Psoas muscle (tissue), 8 donors: ENCODE data around the gene IRAK1. TPM values are rescaled to one million over a fixed set of nuclear protein-coding genes. Genes with fewer than 3 reads are reported as not detected.

Source experiments
- ATAC-seq, 4 donors: fragments of 200-7000 bp; cut with Tn5 transposase; one replicate each; pipeline ENCODE4 v1.9.1; 2020; ENCODE audit warnings: moderate library complexity in 3 of 4, mild to moderate bottlenecking in 2 of 4
- DNase-seq, 2 donors: peaks; one replicate each; pipeline ENCODE4 v3.0.0-alpha.2; 2020
- H3K27ac ChIP-seq: fragments of 200-600 bp; one replicate; pipeline ENCODE4 v1.8.0; 2022
- H3K27me3 ChIP-seq, 3 donors: fragments of 200-600 bp in 1 of 3; one replicate each; pipeline versions ENCODE4 v1.6.1 to v1.8.0; 2013 to 2022; ENCODE audit warnings: low read length in 2 of 3, mild to moderate bottlenecking in 2 of 3, moderate library complexity in 1 of 3; ENCODE audit not compliant: insufficient read depth in 3 of 3
- H3K36me3 ChIP-seq, 2 donors: fragments of 200-600 bp in 1 of 2; one replicate each; pipeline versions ENCODE4 v1.6.1 to v1.8.0; 2013 to 2022; ENCODE audit warnings: low read depth in 1 of 2, mild to moderate bottlenecking in 1 of 2, moderate library complexity in 1 of 2; ENCODE audit not compliant: insufficient read depth in 1 of 2
- H3K4me1 ChIP-seq: fragments of 200-600 bp; one replicate; pipeline ENCODE4 v1.8.0; 2022
- H3K4me3 ChIP-seq: fragments of 200-600 bp; one replicate; pipeline ENCODE4 v1.8.0; 2022; ENCODE audit warnings: mild to moderate bottlenecking
- H3K9me3 ChIP-seq: fragments of 200-600 bp; one replicate; pipeline ENCODE4 v1.8.0; 2022
- CTCF ChIP-seq: fragments of 200-600 bp; IDR thresholded peaks from one replicate; pipeline ENCODE4 v1.8.0; 2022; ENCODE audit warnings: antibody characterized with exemption
- WGBS, 3 donors: extraction: QIAGEN DNeasy Blood & Tissue Kit; methylation state at CpG; one replicate each; pipeline versions ENCODE4 v1.1.6 to v1.1.7; 2013; 5-methylcytosine and 5-hydroxymethylcytosine counted together
- intact Hi-C, 2 donors: fragments of 100-400 bp; cut with DNase I; formaldehyde crosslinking; loops; one replicate each; pipeline versions ENCODE4 v1.11.0 to v1.14.2; 2022
- polyA plus RNA-seq, 3 donors: library from polyadenylated mRNA; stranded (reverse); fragments of 200-250 nt; gene quantifications; one replicate each; pipeline ENCODE4 v1.2.3, GENCODE V29; 2013
- total RNA-seq, 4 donors: library from RNA; stranded (reverse); fragmentation: NEBNext Ultra II Directional in 2 of 4; extraction: Animal tissue kit (Norgen Biotek cat#: 25700) in 2 of 4; gene quantifications; one replicate each; pipeline versions ENCODE4 v1.2.1 to v1.2.4, GENCODE V29; 2021 to 2023
- donor health status: healthy with polysubstance abuse.
- donor health status: DM: no; HTN: no; CAD: no; lungs with moderate emphysema.
- donor health status: Bipolar disorder and iron deficiency.
- donor health status: healthy.
- donor health status: DM: yes; HTN: yes; CAD: no.
- donor health status: DM: no; HTN: no; CAD: no.
- donor health status: DM: no; HTN: no; CAD: no.
- donor health status: DM: yes; HTN: yes; CAD: no.

The IRAK1 gene
- total and polyA plus RNA-seq, 7 donors: 56.1 to 368 (median 127) TPM

GRCh38 chrX:154010330-154011087 is 9.2 kb downstream of the IRAK1 start:
- H3K27me3 ChIP-seq: peaks cover 0 to 12% (median 0%) of the 10 kb centered on the region in 3 donors
- peaks cover 0 to 3% of the 10 kb centered on the region in 2 donors for H3K36me3 ChIP-seq
- ATAC-seq (peak; percentile 86 to 91 (median 88)), DNase-seq (peak in 1 of 2 donors; percentile 73)
- TF ChIP-seq CTCF: no peak
- H3K9me3 ChIP-seq: no peaks in the 10 kb centered on the region
- H3K4me3 ChIP-seq: no peak overlapping the region
- intact Hi-C loops: loop anchor here (5.0 kb wide), 2 partner anchors 38 to 42 kb away; partner anchors contain the start of genes HCFC1 (in 1 of the 2) and TMEM187 (in 1 of the 2)
- H3K4me1 ChIP-seq: peaks cover 8% of the 10 kb centered on the region
- WGBS, 3 donors: 52 to 90% (median 72%) methylated on average over 18 of the region's 18 CpGs
- peak overlapping the region; percentile 85 for H3K27ac ChIP-seq

DNA sequence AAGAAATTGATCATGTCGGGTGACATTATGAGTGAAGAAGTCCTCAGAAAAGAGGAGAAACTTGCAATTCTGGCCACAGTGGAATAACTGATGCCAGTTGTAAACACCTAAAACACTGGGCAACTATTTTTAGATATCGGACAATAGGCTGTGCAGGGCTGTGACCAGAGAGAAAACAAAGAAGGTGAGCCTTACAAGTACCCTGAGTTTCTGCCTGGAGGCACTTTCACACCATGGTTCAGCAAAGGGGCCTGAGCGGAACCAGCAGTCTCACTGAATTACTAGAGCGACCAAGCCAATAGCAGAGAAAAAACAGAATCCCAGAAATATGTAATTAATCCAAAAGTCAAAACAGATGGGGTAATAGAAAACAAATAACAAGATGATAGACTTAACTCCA is 11.2 kb downstream of the IRAK1 start:
- 68 to 69% (median 68%) methylated on average over 4 of the region's 4 CpGs for WGBS, 3 donors
- ATAC-seq: no peak
- H3K27ac ChIP-seq: no peak overlapping the region
- no peak for DNase-seq
- peaks cover 5% of the 10 kb centered on the region for H3K4me1 ChIP-seq
- intact Hi-C loops: no loop called here
- peaks cover 0 to 3% of the 10 kb centered on the region in 2 donors for H3K36me3 ChIP-seq
- peaks cover 0 to 10% (median 0%) of the 10 kb centered on the region in 3 donors for H3K27me3 ChIP-seq
- H3K9me3 ChIP-seq: no peaks in the 10 kb centered on the region
- no peak overlapping the region for H3K4me3 ChIP-seq
- TF ChIP-seq CTCF: no peak

GRCh38 chrX:154006947-154007346 is 12.8 kb downstream of the IRAK1 start:
- H3K4me1 ChIP-seq: peaks cover 5% of the 10 kb centered on the region
- peaks cover 0 to 3% of the 10 kb centered on the region in 2 donors for H3K36me3 ChIP-seq
- WGBS, 3 donors: 92 to 96% (median 94%) methylated on average over 14 to 20 of the region's 20 CpGs
- DNase-seq (peak in 1 of 2 donors; percentile 44), ATAC-seq (no peak)
- no peaks in the 10 kb centered on the region for H3K9me3 ChIP-seq
- no peak for TF ChIP-seq CTCF
- peaks cover 0 to 14% (median 0%) of the 10 kb centered on the region in 3 donors for H3K27me3 ChIP-seq
- intact Hi-C loops: no loop called here
- H3K4me3 ChIP-seq: no peak overlapping the region
- H3K27ac ChIP-seq: no peak overlapping the region

- Histone ChIP-seq H3K4me1 (no peaks in the 10 kb centered on the region), H3K27me3 (peaks cover 0 to 14% (median 0%) of the 10 kb centered on the region in 3 donors), H3K36me3 (peaks cover 0 to 3% of the 10 kb centered on the region in 2 donors), H3K4me3 (no peak overlapping the region), H3K9me3 (no peaks in the 10 kb centered on the region), H3K27ac (no peak overlapping the region)
- no peak for ATAC-seq
- intact Hi-C loops: no loop called here
- no peak for TF ChIP-seq CTCF
- WGBS, 3 donors: 65 to 71% (median 67%) methylated on average over 10 to 11 of the region's 11 CpGs
- peak in 1 of 2 donors; percentile 11 for DNase-seq
These were observed 15.4 kb downstream of the IRAK1 start for GRCh38 chrX:154004315-154004714.
